ENCODE measurements around the gene SCP2.

- TF ChIP-seq, protein P1, sequence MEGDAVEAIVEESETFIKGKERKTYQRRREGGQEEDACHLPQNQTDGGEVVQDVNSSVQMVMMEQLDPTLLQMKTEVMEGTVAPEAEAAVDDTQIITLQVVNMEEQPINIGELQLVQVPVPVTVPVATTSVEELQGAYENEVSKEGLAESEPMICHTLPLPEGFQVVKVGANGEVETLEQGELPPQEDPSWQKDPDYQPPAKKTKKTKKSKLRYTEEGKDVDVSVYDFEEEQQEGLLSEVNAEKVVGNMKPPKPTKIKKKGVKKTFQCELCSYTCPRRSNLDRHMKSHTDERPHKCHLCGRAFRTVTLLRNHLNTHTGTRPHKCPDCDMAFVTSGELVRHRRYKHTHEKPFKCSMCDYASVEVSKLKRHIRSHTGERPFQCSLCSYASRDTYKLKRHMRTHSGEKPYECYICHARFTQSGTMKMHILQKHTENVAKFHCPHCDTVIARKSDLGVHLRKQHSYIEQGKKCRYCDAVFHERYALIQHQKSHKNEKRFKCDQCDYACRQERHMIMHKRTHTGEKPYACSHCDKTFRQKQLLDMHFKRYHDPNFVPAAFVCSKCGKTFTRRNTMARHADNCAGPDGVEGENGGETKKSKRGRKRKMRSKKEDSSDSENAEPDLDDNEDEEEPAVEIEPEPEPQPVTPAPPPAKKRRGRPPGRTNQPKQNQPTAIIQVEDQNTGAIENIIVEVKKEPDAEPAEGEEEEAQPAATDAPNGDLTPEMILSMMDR (IDR thresholded peaks at IDR 0.05): no peak
- TF ChIP-seq POLR2A (IDR thresholded peaks at IDR 0.05): no peak
Observed at GRCh38 chr1:52907812-52908153, 19.3 kb upstream of the SCP2 start.

All from right lobe of liver (tissue), 4 donors.